Activated CD8-positive, alpha-beta T cell treated with anti-CD3 and anti-CD28 coated beads for 36 hours (primary cell): ENCODE data around the gene CENPL. TPM values are rescaled to one million over a fixed set of nuclear protein-coding genes. Genes with fewer than 3 reads are reported as not detected.

ENCODE experiments used
- ATAC-seq: fragments of 200-7000 bp; cut with Tn5 transposase; one replicate; pipeline ENCODE4 v1.10.0; 2021; ENCODE audit warnings: mild to moderate bottlenecking, moderate library complexity
- CTCF ChIA-PET: fragments of 350-600 bp; sonication (Branson Sonifier 250); formaldehyde crosslinking; loops from one replicate; lab custom pipeline; 2021; ENCODE audit warnings: antibody characterized with exemption; lab: Charles Lee
- POLR2A ChIA-PET: fragments of 350-600 bp; sonication (Branson Sonifier 250); formaldehyde crosslinking; loops from one replicate; lab custom pipeline; 2021; ENCODE audit warnings: antibody characterized with exemption; lab: Charles Lee
- DNase-seq: peaks from one replicate; pipeline ENCODE4 v3.0.0-alpha.2; 2020
- H3K27ac Mint-ChIP-seq: one replicate; pipeline ENCODE4 v1.8.0; 2021; ENCODE audit warnings: mild to moderate bottlenecking, mixed read lengths
- H3K27me3 Mint-ChIP-seq: one replicate; pipeline ENCODE4 v1.8.0; 2021; ENCODE audit warnings: mixed read lengths
- H3K36me3 Mint-ChIP-seq: one replicate; pipeline ENCODE4 v1.8.0; 2021; ENCODE audit warnings: low read depth, mixed read lengths
- H3K4me1 Mint-ChIP-seq: one replicate; pipeline ENCODE4 v1.8.0; 2021; ENCODE audit warnings: low read depth, mixed read lengths
- H3K4me3 Mint-ChIP-seq: one replicate; pipeline ENCODE4 v1.8.0; 2021; ENCODE audit warnings: mild to moderate bottlenecking, moderate library complexity, mixed read lengths
- H3K9me3 Mint-ChIP-seq: one replicate; pipeline ENCODE4 v1.8.0; 2021; ENCODE audit warnings: mixed read lengths
- CTCF ChIP-seq: fragments of 200-600 bp; IDR thresholded peaks from one replicate; pipeline ENCODE4 v1.8.0; 2022; ENCODE audit warnings: antibody characterized with exemption, mild to moderate bottlenecking
- intact Hi-C: fragments of 100-400 bp; cut with micrococcal nuclease; formaldehyde crosslinking; loops from one replicate; pipeline ENCODE4 v1.10.0; 2022
- total RNA-seq, 2 experiments: library from RNA; stranded (reverse); gene quantifications; one replicate each; pipeline ENCODE4 v1.2.3, GENCODE V29; 2021

CENPL gene
- total RNA-seq, 2 experiments from 2014 or later: 20.9 to 23.3 TPM

GRCh38 chr1:173857363-173857917 lies 32.8 kb upstream of the CENPL start:
- Mint-ChIP-seq H3K27me3 (no peaks in the 10 kb centered on the region), H3K36me3 (peaks cover 38% of the 10 kb centered on the region), H3K27ac (peak overlapping the region; percentile 51), H3K9me3 (no peaks in the 10 kb centered on the region), H3K4me1 (peaks cover 2% of the 10 kb centered on the region), H3K4me3 (no peak overlapping the region)
- POLR2A ChIA-PET: interaction anchor here (1.0 to 3.1 kb wide), 2 partner anchors 10 to 19 kb away, joined by 9 to 10 read pairs; partner anchors contain the start of genes GAS5 and ZBTB37
- intact Hi-C loops: no loop called here
- DNase-seq: no peak
- ATAC-seq: no peak
- no peak for TF ChIP-seq CTCF
- CTCF ChIA-PET: interaction anchor here (0.8 to 0.9 kb wide), 2 partner anchors 13 to 428 kb away, joined by 4 read pairs; no protein-coding TSS in a partner anchor

- H3K27ac Mint-ChIP-seq: no peak overlapping the region
- no peak overlapping the region for H3K4me3 Mint-ChIP-seq
- intact Hi-C loops: no loop called here
- DNase-seq (no peak), ATAC-seq (no peak)
- no peaks in the 10 kb centered on the region for H3K27me3 Mint-ChIP-seq
- POLR2A ChIA-PET: interaction anchor here (0.5 to 3.1 kb wide), 2 partner anchors 19 to 42 kb away, joined by 4 to 10 read pairs; no protein-coding TSS in a partner anchor
- peaks cover under 1% of the 10 kb centered on the region for H3K4me1 Mint-ChIP-seq
- H3K36me3 Mint-ChIP-seq: peaks cover 38% of the 10 kb centered on the region
- TF ChIP-seq CTCF: no peak
- H3K9me3 Mint-ChIP-seq: no peaks in the 10 kb centered on the region
- CTCF ChIA-PET: interaction anchor here (0.8 kb wide), 1 partner anchor 12 kb away, joined by 4 read pairs; no protein-coding TSS in a partner anchor
Observed at GRCh38 chr1:173856903-173857302, 32.2 kb upstream of the CENPL start.

- POLR2A ChIA-PET: interaction anchor here (0.5 to 3.1 kb wide), 2 partner anchors 18 to 43 kb away, joined by 4 to 10 read pairs; no protein-coding TSS in a partner anchor
Observed at GRCh38 chr1:173856014-173856413, 31.3 kb upstream of the CENPL start.

GRCh38 chr1:173853074-173853473 lies 28.4 kb upstream of the CENPL start:
- ATAC-seq (no peak), DNase-seq (no peak)
- Mint-ChIP-seq H3K27me3 (no peaks in the 10 kb centered on the region), H3K36me3 (peaks cover 37% of the 10 kb centered on the region), H3K9me3 (no peaks in the 10 kb centered on the region), H3K27ac (no peak overlapping the region), H3K4me3 (no peak overlapping the region), H3K4me1 (no peaks in the 10 kb centered on the region)
- CTCF ChIA-PET: no interaction called here
- TF ChIP-seq CTCF: no peak
- intact Hi-C loops: no loop called here
- POLR2A ChIA-PET: interaction anchor here (0.6 to 5.2 kb wide), 4 partner anchors 10 to 77 kb away, joined by 3 to 56 read pairs (median 4); no protein-coding TSS in a partner anchor

More at GRCh38 chr1:173856014-173856413, 31.3 kb upstream of the CENPL start:
- no peak for TF ChIP-seq CTCF
- no peak overlapping the region for H3K4me3 Mint-ChIP-seq
- H3K27ac Mint-ChIP-seq: no peak overlapping the region
- DNase-seq (no peak), ATAC-seq (no peak)
- H3K27me3 Mint-ChIP-seq: no peaks in the 10 kb centered on the region
- H3K4me1 Mint-ChIP-seq: no peaks in the 10 kb centered on the region
- peaks cover 41% of the 10 kb centered on the region for H3K36me3 Mint-ChIP-seq
- no peaks in the 10 kb centered on the region for H3K9me3 Mint-ChIP-seq
- intact Hi-C loops: no loop called here
- CTCF ChIA-PET: no interaction called here

- CTCF ChIA-PET: interaction anchor here (0.6 to 1.4 kb wide), 5 partner anchors 8 to 1111 kb away, joined by 3 to 5 read pairs (median 3); partner anchors contain the start of genes CENPL and DARS2
- intact Hi-C loops: no loop called here
- POLR2A ChIA-PET: interaction anchor here (0.9 to 5.2 kb wide), 3 partner anchors 10 to 28 kb away, joined by 3 to 56 read pairs (median 4); no protein-coding TSS in a partner anchor
- Mint-ChIP-seq H3K27me3 (no peaks in the 10 kb centered on the region), H3K27ac (no peak overlapping the region), H3K4me3 (no peak overlapping the region), H3K9me3 (no peaks in the 10 kb centered on the region), H3K4me1 (no peaks in the 10 kb centered on the region), H3K36me3 (peaks cover 32% of the 10 kb centered on the region)
- DNase-seq: no peak
- TF ChIP-seq CTCF: no peak
- no peak for ATAC-seq
Observed at GRCh38 chr1:173852105-173852504, 27.4 kb upstream of the CENPL start.
